Measurements from ENCODE around the gene TRPM1. TPM values are rescaled to one million over a fixed set of nuclear protein-coding genes. Genes with fewer than 3 reads are reported as not detected.
A peak's percentile ranks its signal among the peaks of the same experiment; 100 is the strongest.

Gene TRPM1
- total RNA-seq, 1 donor from 2014 or later = not detected

DNA sequence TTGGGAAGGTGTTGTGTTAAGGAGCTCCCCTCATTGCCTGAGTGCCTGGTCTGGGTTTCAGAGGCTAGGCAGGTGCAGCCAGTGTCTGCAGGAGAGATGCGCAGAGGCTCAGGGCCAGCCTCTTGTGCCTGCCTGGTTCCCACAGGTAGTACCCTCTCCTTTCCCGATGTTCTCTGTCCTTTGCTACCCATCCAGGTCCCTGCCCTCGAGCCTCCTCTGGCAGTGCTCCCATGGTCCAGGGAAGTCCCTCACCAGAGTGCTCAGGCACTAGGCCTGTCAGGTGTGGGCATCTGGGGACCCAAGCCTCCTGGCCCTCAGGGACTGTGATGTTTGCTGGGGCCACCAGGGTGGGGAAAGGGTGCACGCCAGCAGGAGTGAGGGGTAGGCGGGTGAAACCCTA lies 5.0 kb downstream of the TRPM1 start:
- Histone ChIP-seq H3K36me3 (ENCODE audit: insufficient read depth, low read length) (no peaks in the 10 kb centered on the region), H3K79me2 (ENCODE audit: insufficient read depth, low read length) (no peaks in the 10 kb centered on the region), H3K4me2 (ENCODE audit: low read length) (no peak overlapping the region), H3K9ac (ENCODE audit: low read length) (no peak overlapping the region), H4K20me1 (ENCODE audit: insufficient read depth, low read length) (no peaks in the 10 kb centered on the region), H3K27ac (ENCODE audit: low read depth, low read length) (no peak overlapping the region), H3K9me3 (ENCODE audit: insufficient read depth, low read depth, low read length) (no peaks in the 10 kb centered on the region), H3K4me3 (ENCODE audit: insufficient read depth, low read depth, low read length) (no peak overlapping the region), H2AFZ (ENCODE audit: low read depth, low read length) (no peak overlapping the region), H3K27me3 (ENCODE audit: insufficient read depth, low read length) (peaks cover 5% of the 10 kb centered on the region), H3K4me1 (ENCODE audit: insufficient read depth, low read length) (peaks cover 10% of the 10 kb centered on the region)
- Mint-ChIP-seq H3K27me3 (ENCODE audit: low read depth, unreplicated experiment) (peaks cover 6% of the 10 kb centered on the region), H3K36me3 (ENCODE audit: low read depth, unreplicated experiment) (no peaks in the 10 kb centered on the region), H3K27ac (ENCODE audit: unreplicated experiment) (no peak overlapping the region), H3K9me3 (ENCODE audit: unreplicated experiment) (no peaks in the 10 kb centered on the region), H3K4me3 (ENCODE audit: unreplicated experiment) (no peak overlapping the region), H3K4me1 (ENCODE audit: low read depth, unreplicated experiment) (peaks cover 12% of the 10 kb centered on the region)
- DNase-seq (ENCODE audit: low read depth) (no peak), FAIRE-seq (no peak)
- no peak for TF ChIP-seq EZH2 (IDR thresholded peaks at IDR 0.05; ENCODE audit: insufficient read depth, low read length)
- TF ChIP-seq, protein P1, sequence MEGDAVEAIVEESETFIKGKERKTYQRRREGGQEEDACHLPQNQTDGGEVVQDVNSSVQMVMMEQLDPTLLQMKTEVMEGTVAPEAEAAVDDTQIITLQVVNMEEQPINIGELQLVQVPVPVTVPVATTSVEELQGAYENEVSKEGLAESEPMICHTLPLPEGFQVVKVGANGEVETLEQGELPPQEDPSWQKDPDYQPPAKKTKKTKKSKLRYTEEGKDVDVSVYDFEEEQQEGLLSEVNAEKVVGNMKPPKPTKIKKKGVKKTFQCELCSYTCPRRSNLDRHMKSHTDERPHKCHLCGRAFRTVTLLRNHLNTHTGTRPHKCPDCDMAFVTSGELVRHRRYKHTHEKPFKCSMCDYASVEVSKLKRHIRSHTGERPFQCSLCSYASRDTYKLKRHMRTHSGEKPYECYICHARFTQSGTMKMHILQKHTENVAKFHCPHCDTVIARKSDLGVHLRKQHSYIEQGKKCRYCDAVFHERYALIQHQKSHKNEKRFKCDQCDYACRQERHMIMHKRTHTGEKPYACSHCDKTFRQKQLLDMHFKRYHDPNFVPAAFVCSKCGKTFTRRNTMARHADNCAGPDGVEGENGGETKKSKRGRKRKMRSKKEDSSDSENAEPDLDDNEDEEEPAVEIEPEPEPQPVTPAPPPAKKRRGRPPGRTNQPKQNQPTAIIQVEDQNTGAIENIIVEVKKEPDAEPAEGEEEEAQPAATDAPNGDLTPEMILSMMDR (IDR thresholded peaks at IDR 0.05; ENCODE audit: insufficient read depth, low read depth, low read length) = no peak

DNA sequence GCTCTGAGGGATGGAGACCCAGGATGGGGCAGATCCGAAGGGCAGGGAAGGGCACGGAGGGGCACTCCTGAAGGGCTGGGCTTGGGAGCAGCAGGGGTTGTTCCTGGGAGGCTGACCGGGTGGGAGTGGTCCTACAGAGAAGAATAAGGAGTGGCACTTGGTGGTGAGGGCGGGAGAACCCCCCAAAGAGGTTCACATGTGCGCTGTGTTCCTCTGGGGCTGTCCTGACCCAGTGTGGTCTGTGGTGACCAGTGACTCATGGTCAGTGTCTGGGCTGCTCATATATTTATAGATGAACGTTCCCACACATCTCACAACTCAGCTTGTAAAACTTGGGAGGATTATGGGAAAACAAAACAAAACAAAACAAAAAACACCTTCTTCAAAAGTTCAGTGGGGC lies 10.0 kb downstream of the TRPM1 start:
- no peak overlapping the region for H3K4me3 ChIP-seq (ENCODE audit: insufficient read depth, low read depth, low read length)
- TF ChIP-seq, protein P1 (IDR thresholded peaks at IDR 0.05; ENCODE audit: insufficient read depth, low read depth, low read length) = no peak
- TF ChIP-seq EZH2 (IDR thresholded peaks at IDR 0.05; ENCODE audit: insufficient read depth, low read length) = no peak
- H3K27me3 Mint-ChIP-seq (ENCODE audit: low read depth, unreplicated experiment) = no peaks in the 10 kb centered on the region
- no peak overlapping the region for H3K4me3 Mint-ChIP-seq (ENCODE audit: unreplicated experiment)
- peaks cover 14% of the 10 kb centered on the region for H3K4me1 Mint-ChIP-seq (ENCODE audit: low read depth, unreplicated experiment)
- H3K9me3 ChIP-seq (ENCODE audit: insufficient read depth, low read depth, low read length) = no peaks in the 10 kb centered on the region
- H2AFZ ChIP-seq (ENCODE audit: low read depth, low read length) = no peak overlapping the region
- H3K27me3 ChIP-seq (ENCODE audit: insufficient read depth, low read length) = no peaks in the 10 kb centered on the region
- no peaks in the 10 kb centered on the region for H3K36me3 ChIP-seq (ENCODE audit: insufficient read depth, low read length)
- FAIRE-seq (no peak), DNase-seq (ENCODE audit: low read depth) (peak; percentile 78)
- H3K27ac ChIP-seq (ENCODE audit: low read depth, low read length) = no peak overlapping the region
- H3K27ac Mint-ChIP-seq (ENCODE audit: unreplicated experiment) = peak overlapping the region; percentile 56
- no peaks in the 10 kb centered on the region for H3K79me2 ChIP-seq (ENCODE audit: insufficient read depth, low read length)
- H3K4me1 ChIP-seq (ENCODE audit: insufficient read depth, low read length) = peaks cover 16% of the 10 kb centered on the region
- H3K9ac ChIP-seq (ENCODE audit: low read length) = no peak overlapping the region
- no peaks in the 10 kb centered on the region for H4K20me1 ChIP-seq (ENCODE audit: insufficient read depth, low read length)
- peaks cover 5% of the 10 kb centered on the region for H3K9me3 Mint-ChIP-seq (ENCODE audit: unreplicated experiment)
- H3K36me3 Mint-ChIP-seq (ENCODE audit: low read depth, unreplicated experiment) = no peaks in the 10 kb centered on the region
- peak overlapping the region; percentile 62 for H3K4me2 ChIP-seq (ENCODE audit: low read length)

DNA sequence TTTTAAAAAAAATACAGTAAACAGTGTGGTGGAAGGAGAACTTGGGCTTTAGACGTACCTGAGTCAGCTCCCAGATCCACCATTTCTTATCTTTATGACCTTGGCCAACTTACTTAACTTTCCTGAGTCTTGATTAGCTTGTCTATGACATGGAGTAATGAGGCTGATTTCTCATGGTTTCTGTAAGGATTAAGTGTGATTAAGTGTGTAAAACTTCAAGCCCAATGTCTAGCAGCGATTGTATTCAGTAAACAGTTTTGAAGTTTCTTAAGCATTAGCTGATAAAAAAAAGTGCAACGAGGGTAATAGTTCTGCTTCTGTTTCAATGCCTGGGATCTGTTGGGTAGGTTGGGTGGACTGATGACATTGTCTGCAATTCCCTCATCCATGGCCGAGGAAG lies 10.8 kb downstream of the TRPM1 start:
- peaks cover 5% of the 10 kb centered on the region for H3K9me3 Mint-ChIP-seq (ENCODE audit: unreplicated experiment)
- peaks cover 16% of the 10 kb centered on the region for H3K4me1 ChIP-seq (ENCODE audit: insufficient read depth, low read length)
- DNase-seq (ENCODE audit: low read depth) = no peak
- H2AFZ ChIP-seq (ENCODE audit: low read depth, low read length) = no peak overlapping the region
- FAIRE-seq = no peak
- no peaks in the 10 kb centered on the region for H3K27me3 ChIP-seq (ENCODE audit: insufficient read depth, low read length)
- peaks cover 14% of the 10 kb centered on the region for H3K4me1 Mint-ChIP-seq (ENCODE audit: low read depth, unreplicated experiment)
- H3K9ac ChIP-seq (ENCODE audit: low read length) = no peak overlapping the region
- TF ChIP-seq, protein P1 (IDR thresholded peaks at IDR 0.05; ENCODE audit: insufficient read depth, low read depth, low read length) = no peak
- no peak overlapping the region for H3K27ac ChIP-seq (ENCODE audit: low read depth, low read length)
- no peak overlapping the region for H3K4me3 Mint-ChIP-seq (ENCODE audit: unreplicated experiment)
- no peaks in the 10 kb centered on the region for H3K79me2 ChIP-seq (ENCODE audit: insufficient read depth, low read length)
- H3K27me3 Mint-ChIP-seq (ENCODE audit: low read depth, unreplicated experiment) = peaks cover 2% of the 10 kb centered on the region
- no peaks in the 10 kb centered on the region for H3K9me3 ChIP-seq (ENCODE audit: insufficient read depth, low read depth, low read length)
- no peaks in the 10 kb centered on the region for H3K36me3 Mint-ChIP-seq (ENCODE audit: low read depth, unreplicated experiment)
- H3K27ac Mint-ChIP-seq (ENCODE audit: unreplicated experiment) = peak overlapping the region; percentile 35
- no peak overlapping the region for H3K4me2 ChIP-seq (ENCODE audit: low read length)
- no peak overlapping the region for H3K4me3 ChIP-seq (ENCODE audit: insufficient read depth, low read depth, low read length)
- H4K20me1 ChIP-seq (ENCODE audit: insufficient read depth, low read length) = no peaks in the 10 kb centered on the region
- no peaks in the 10 kb centered on the region for H3K36me3 ChIP-seq (ENCODE audit: insufficient read depth, low read length)

Data from astrocyte (in vitro differentiated cells and primary cell).